ENCODE data around the gene DNAJC13.

DNA sequence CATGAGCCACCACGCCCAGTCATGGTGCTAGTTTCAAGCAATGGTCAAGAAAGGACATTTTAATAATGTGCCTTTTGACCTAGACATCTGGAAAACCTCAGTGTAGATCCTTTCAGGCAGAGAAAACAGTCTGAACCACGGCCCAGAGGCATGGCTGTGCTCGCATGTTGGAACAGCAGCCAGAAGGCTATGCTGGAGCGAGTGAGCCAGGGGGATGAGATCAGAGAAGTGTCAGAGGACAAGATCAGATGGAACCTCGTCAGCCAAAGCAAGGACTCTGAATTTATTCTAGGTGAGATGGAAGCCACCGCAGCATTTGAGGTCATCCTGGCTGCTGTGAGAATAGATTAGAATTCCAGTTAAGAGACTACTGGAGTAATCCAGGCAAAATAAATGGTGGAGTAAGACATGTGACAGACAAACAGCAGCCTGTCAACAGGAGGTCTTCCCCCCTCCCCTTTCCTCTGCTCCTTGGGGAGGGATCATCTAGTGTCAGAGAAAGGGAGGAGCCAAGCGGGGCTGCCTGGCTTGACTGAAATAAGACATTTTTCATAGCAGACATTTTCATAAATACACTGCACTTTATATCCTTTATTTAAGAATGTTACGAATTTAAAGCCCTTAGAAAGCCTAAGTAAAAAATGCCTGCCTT lies 139.3 kb downstream of the DNAJC13 start:
- TF ChIP-seq MAX (IDR thresholded peaks at IDR 0.05) (no peak), POLR2A (IDR thresholded peaks at IDR 0.05; ENCODE audit: low read length) (no peak), PHF8 (IDR thresholded peaks at IDR 0.05; ENCODE audit: borderline replicate concordance, low read depth) (no peak), MAZ (IDR thresholded peaks at IDR 0.05; ENCODE audit: borderline replicate concordance, low read depth, low read length) (no peak)
- TF ChIP-seq, protein P1, sequence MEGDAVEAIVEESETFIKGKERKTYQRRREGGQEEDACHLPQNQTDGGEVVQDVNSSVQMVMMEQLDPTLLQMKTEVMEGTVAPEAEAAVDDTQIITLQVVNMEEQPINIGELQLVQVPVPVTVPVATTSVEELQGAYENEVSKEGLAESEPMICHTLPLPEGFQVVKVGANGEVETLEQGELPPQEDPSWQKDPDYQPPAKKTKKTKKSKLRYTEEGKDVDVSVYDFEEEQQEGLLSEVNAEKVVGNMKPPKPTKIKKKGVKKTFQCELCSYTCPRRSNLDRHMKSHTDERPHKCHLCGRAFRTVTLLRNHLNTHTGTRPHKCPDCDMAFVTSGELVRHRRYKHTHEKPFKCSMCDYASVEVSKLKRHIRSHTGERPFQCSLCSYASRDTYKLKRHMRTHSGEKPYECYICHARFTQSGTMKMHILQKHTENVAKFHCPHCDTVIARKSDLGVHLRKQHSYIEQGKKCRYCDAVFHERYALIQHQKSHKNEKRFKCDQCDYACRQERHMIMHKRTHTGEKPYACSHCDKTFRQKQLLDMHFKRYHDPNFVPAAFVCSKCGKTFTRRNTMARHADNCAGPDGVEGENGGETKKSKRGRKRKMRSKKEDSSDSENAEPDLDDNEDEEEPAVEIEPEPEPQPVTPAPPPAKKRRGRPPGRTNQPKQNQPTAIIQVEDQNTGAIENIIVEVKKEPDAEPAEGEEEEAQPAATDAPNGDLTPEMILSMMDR (IDR thresholded peaks at IDR 0.05) = no peak
- TF ChIP-seq, protein P2, sequence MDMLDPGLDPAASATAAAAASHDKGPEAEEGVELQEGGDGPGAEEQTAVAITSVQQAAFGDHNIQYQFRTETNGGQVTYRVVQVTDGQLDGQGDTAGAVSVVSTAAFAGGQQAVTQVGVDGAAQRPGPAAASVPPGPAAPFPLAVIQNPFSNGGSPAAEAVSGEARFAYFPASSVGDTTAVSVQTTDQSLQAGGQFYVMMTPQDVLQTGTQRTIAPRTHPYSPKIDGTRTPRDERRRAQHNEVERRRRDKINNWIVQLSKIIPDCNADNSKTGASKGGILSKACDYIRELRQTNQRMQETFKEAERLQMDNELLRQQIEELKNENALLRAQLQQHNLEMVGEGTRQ (IDR thresholded peaks at IDR 0.05) = no peak
